NCI-H2196 treated with DMSO at 0.1 percent for 48 hours (cell line): Measurements from ENCODE around the gene SGIP1.

ENCODE experiments used
- DNase-seq: peaks from one replicate; lab custom pipeline; 2025; ENCODE audit not compliant: unreplicated experiment; lab: John Stamatoyannopoulos, UW

The SGIP1 gene

GRCh38 chr1:66533804-66534740 lies at the start of gene SGIP1:
Gene SGIP1, plus strand, starts transcription at chr1:66534153. Its CDS starts 206 bp downstream, at chr1:66534359.
- DNase-seq: no peak

- no peak for DNase-seq
Observed at GRCh38 chr1:66489151-66489550, 44.8 kb upstream of the SGIP1 start.

DNA sequence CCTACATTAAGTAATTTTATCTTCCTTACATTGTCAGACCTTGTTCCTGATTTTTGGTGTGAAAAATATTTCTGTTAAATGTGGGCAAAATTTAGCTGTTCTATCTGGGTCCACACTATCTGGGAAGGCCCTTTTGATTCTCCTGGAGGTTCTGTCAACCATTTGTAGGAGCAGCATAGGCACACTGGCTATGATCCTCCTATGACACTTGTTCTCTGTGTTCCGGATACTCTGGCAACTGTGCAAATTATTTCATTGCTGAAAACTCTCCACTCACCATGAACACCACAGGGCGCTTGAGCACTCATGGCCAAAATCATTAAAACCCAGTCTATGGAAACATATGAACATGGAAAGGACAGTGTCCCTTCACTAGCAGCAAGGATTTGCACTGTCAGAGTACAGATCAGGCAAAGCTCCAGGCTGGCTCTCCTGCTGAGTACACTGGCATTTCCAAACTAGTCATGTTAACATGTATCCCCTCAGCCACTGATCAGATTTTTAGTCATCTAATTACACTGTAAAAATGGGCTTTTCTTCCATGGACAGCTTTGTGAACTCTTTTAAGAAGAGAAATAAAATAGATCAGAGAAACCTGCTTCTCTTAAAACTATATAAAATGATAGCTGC lies 43.9 kb upstream of the SGIP1 start:
- no peak for DNase-seq

- no peak for DNase-seq
Observed at GRCh38 chr1:66490816-66491215, 43.1 kb upstream of the SGIP1 start.

GRCh38 chr1:66492424-66492823 lies 41.5 kb upstream of the SGIP1 start:
- DNase-seq: no peak

- DNase-seq: no peak
Observed at GRCh38 chr1:66493731-66494130, 40.2 kb upstream of the SGIP1 start.

DNA sequence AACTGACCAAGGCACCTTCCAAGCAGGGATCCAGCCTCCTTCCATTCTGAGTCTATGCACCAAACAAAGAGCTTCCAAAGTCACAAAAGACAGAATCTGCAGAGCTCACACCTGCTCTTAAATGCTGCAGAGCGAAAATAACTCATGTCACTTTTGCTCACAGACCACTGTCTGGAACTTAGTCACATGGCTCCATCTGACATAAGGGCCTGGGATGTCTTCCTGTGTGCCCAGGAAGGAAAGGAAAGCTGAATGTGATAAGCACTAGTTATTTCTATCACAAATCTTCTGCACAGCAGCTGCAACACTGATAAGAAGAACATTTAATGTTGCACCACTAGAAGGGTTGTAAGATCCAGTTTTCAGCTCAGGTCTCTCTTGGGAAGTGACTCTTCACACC lies 39.5 kb upstream of the SGIP1 start:
- DNase-seq: no peak

DNA sequence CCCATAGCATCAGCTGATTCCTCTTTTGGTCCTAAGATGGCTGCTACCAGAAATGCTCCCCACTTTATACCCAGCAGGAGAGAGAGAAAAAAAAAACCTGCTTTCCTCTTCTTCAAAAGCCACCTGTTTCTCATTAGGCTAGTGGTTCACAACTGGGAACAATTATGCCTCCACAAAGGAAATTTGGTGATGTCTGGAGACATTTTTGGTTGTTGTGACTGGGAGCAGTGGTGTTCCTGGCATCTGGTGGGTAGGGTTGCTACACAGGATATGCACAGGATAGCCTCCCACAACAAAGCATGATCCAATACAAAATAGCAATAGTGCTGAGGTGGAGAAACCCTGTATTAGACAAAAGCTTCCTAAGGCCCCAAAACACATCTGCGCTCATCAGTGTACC lies 38.5 kb upstream of the SGIP1 start:
- DNase-seq: no peak

- no peak for DNase-seq
Observed at GRCh38 chr1:66497910-66498309, 36.0 kb upstream of the SGIP1 start.

DNA sequence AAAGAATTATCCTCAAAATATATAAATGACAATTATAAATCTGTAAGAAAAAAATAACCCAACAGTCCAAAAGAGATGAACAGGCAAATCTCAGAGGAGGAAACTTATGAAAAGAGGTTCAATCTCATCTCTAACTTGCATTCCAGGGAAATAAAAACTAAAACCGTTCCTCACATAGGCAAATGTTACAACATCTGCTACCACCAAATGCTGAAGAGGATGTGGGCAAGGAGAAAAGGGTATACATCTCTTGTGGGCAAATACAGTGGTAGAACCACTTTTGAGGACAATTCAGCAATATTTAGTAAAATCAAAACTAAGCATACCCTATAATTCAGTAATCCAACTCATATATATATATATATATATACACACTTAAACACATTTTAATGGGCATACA lies 33.7 kb upstream of the SGIP1 start:
- DNase-seq: no peak

DNA sequence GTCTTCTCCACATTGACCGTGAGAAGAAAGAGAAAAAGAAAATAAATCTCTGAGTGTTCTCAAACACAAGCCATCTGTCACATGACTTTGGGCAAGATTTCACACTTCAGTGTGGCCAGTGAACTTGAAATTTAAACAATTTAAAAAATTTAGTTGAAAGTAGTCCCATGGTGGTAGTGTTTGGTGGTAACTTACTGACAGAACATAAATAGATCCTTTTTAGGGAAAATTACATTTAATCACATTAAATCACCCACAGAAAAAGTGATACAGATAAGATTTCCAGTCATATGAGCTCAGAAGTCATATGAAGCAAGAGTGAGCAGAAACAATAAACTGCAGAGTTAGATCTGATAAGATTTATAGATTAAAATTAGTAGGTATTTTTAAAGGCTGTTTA lies 31.9 kb upstream of the SGIP1 start:
- DNase-seq: no peak

DNA sequence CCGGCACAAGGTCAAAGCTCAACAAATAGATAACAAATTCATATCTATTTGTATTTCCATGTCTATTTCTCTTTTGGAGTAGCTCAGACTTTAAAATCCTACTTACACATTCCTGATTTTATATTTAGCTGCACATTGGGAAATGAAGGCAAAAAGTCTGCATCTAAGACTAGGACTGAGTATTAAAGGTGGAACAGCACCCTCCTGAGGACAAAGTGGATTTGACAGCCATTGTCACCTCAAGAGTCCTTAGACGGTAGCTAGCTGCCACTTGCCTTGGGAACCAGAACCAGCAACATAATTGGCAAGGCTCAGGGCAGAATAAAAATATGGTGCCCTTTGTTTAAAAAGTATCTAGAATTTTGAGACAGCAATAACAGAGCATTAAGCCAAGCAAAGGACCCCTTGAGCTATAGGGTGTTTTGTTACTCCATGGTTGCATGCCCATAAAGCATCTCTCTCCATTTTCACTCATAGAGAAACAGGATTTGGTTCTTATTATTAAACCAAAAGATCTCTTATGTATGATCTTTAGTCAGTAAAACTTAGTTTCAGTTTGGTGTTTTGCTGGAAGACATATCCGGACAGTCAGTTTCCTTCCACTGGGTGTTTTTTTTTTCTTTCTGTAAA lies 30.0 kb upstream of the SGIP1 start:
- no peak for DNase-seq

- DNase-seq: no peak
Observed at GRCh38 chr1:66505671-66506392, 28.1 kb upstream of the SGIP1 start.

DNA sequence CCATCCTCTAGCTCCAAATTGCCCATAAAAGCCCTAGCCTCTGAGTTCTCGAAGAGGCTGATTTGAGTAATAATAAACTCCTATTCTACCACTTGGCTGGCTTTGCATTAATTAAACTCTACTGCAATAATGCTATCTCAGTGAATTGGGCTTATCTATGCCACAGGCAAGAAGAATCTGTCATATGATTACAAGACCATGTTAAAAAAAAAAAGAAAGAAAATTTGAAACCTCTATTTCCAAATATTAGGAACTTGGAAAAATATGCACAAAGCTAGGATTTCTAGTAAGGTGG lies 27.6 kb upstream of the SGIP1 start:
- no peak for DNase-seq

GRCh38 chr1:66506991-66507390 lies 27.0 kb upstream of the SGIP1 start:
- DNase-seq: no peak

DNA sequence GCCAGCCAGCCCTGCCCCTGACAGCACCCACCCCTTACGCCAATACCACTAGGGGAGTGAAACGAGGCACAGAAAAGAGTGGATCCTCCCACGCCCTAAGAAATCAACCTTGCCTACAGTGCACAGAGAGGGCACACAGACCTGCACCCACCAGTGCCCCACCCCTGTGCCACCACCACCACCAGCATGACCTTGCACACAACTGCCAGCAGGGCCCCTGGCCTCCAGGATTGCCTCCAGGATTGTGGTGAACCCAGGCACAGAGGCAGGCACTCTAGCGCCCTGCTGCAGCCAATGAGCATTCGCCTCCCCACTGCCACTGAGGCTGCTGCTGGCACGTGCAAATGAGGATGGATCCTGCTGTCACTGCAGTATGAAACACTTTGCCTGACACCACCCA lies 23.5 kb upstream of the SGIP1 start:
- DNase-seq: no peak

DNA sequence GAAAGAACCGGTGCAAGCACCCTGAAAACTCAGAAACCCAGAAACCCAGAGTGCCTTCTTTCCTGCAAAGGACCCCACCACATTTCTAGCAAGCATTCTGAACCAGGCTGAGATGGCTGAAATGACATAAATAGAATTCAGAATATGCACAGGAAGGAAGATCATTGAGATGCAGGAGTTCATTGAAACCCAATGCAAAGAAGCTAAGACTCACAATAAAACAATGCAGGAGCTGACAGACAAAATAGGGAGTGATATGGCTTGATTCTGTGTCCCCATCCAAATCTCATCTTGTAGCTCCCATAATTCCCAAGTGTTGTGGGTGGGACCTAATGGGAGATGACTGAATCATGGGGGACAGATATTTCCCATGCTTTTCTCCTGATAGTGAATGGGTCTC lies 22.8 kb upstream of the SGIP1 start:
- no peak for DNase-seq

GRCh38 chr1:66517959-66518358 lies 16.0 kb upstream of the SGIP1 start:
- DNase-seq: no peak

DNA sequence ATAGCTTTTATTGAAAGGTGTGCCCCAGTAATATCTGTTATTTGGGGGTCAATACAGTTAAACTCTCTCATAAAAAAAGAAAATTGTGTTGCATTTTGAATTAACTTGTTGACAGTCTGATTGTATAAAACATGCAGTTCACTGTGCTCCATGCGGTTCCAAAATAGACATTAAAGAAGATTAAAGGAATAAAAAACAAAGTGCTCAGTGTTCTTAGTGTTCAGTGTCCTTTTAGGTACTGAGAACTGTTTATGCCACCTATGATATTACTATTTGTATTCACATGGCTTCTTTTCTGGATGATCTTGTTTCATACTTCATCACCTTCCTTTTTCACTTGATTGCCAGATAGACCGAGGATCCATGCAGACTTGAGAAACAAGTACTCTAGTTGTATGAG lies 15.3 kb upstream of the SGIP1 start:
- no peak for DNase-seq

DNA sequence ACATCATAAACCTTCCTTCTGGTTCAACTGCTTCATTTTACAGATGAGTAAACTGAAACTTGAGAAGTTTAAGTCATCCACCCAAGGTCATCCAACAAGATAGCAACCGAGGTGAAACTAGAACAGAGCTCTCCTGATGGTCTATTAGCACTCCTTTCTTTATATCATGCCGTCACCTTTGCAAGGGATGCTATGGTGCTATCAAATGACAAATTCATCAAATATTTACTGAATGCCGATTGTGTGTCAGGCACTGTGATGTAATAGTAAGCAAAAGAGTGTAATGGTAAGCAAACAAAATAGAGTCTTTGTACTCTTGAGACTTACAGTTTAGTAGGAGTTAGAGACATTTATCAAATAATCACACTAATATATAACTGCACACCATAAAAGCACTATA lies 14.0 kb upstream of the SGIP1 start:
- no peak for DNase-seq

DNA sequence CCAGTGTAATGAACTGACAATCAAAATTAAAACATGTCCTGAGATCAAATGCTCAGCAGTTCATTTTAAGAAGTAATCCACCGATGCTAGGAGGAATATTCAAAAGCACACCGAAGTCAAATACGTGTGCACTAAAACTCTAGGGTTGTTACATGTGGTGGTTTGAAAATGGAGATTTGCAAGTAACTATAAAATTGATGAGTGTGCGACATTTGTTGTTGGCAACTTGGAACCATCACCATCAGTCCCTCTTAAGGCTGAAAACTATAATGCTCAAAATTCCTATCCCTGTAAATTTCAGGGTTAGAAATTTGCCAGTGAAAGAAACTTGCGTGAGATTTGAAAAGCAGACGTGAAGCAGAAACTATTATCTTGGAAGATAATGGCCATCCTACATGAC lies 13.3 kb upstream of the SGIP1 start:
- no peak for DNase-seq
